ENCODE measurements around the gene DNAI4.

The DNAI4 gene

DNA sequence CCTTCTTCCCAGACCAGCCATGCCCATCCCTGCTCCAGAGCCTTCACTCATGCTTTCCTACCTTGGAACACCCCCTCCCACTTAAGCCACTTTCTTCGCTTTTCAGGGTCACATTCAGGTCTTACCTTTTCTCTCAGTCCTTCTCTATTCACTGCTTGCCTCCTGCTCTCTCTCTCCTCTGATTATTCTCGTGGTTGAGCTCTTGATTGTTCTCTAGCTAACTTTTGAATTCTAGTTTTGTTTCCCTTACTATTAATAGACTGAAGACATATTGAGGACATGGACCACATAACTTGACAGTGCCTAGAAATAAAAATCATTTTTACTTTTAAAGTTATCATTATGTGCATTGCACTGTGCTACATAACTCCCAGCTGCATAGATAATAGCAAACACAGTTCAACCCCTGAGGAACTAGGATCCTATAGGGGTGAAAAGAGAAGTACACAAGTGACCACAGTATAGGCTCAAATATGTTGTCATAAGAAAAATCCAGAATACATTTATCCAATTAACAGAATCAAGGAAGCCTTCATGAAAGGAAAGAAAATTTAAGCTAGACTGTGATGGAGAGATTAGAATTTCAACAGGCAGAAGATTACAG is 145.1 kb downstream of the DNAI4 start:
- no peak overlapping the region for H3K4me3 ChIP-seq (ENCODE audit: control insufficient read depth, low read depth, low read length)
- DNase-seq (ENCODE audit: low read depth) = no peak
- TF ChIP-seq, protein P1, sequence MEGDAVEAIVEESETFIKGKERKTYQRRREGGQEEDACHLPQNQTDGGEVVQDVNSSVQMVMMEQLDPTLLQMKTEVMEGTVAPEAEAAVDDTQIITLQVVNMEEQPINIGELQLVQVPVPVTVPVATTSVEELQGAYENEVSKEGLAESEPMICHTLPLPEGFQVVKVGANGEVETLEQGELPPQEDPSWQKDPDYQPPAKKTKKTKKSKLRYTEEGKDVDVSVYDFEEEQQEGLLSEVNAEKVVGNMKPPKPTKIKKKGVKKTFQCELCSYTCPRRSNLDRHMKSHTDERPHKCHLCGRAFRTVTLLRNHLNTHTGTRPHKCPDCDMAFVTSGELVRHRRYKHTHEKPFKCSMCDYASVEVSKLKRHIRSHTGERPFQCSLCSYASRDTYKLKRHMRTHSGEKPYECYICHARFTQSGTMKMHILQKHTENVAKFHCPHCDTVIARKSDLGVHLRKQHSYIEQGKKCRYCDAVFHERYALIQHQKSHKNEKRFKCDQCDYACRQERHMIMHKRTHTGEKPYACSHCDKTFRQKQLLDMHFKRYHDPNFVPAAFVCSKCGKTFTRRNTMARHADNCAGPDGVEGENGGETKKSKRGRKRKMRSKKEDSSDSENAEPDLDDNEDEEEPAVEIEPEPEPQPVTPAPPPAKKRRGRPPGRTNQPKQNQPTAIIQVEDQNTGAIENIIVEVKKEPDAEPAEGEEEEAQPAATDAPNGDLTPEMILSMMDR (conservative IDR thresholded peaks at IDR 0.05; ENCODE audit: control insufficient read depth, insufficient read depth, low read depth, low read length) = no peak

DNA sequence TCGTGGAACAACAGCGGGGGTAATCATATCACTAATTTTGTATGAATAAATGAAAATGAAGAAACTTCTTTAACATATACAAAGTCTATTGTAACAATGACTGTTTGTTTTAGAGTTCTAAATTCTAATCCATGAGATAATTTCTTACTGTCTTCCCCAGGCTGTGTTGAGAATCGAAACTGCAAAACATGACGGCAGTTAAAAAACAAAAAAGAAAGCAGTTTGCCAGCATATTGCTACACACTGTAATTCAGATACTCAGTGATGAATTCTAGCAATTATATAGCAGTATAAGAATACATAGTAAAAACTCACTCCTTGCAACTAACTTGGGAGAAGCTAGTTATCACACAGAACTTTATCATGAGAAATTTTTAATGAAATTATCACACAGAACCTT is 145.7 kb downstream of the DNAI4 start:
- TF ChIP-seq, protein P1 (conservative IDR thresholded peaks at IDR 0.05; ENCODE audit: control insufficient read depth, insufficient read depth, low read depth, low read length) = no peak
- peak overlapping the region; percentile 19 for H3K4me3 ChIP-seq (ENCODE audit: control insufficient read depth, low read depth, low read length)
- DNase-seq (ENCODE audit: low read depth) = peak; percentile 35

DNA sequence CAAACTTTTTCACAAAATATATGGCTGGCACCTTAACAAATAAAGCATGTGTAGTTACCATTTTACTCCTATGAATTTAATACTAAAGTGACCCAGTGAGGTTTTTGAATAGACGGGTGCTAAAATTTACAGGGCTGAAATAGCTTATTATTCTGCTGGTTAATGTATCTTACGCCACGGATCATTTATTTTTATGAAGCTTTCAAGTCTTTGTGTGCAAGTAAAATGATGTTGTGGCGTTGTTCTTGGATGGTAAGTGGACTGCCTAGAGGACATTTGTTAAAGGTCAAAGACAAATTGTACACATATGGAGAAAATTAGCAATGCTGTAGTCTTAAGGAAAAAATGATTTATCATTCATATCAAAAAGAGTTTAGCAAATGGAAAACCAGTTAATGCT is 146.4 kb downstream of the DNAI4 start:
- TF ChIP-seq, protein P1 (conservative IDR thresholded peaks at IDR 0.05; ENCODE audit: control insufficient read depth, insufficient read depth, low read depth, low read length) = no peak
- DNase-seq (ENCODE audit: low read depth) = no peak
- H3K4me3 ChIP-seq (ENCODE audit: control insufficient read depth, low read depth, low read length) = no peak overlapping the region

DNA sequence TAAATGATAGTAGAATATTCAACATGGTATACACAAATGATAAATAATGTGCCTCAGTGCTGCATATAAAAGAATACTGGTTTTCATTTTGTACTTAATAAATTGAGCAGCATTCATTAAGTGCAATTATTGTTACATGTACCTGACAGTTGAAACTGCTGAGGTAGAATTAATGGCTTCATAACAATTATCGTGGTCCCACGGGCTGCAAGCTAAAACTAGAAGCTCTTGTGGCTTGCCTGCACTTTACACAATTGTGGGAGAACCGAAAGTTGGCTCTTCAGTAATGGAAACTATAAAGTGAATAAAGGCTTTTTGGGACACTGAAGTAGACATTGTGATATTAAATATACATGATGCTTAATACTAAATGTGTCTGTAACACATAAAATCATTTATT is 146.8 kb downstream of the DNAI4 start:
- DNase-seq (ENCODE audit: low read depth) = no peak
- no peak overlapping the region for H3K4me3 ChIP-seq (ENCODE audit: control insufficient read depth, low read depth, low read length)
- TF ChIP-seq, protein P1 (conservative IDR thresholded peaks at IDR 0.05; ENCODE audit: control insufficient read depth, insufficient read depth, low read depth, low read length) = no peak

DNA sequence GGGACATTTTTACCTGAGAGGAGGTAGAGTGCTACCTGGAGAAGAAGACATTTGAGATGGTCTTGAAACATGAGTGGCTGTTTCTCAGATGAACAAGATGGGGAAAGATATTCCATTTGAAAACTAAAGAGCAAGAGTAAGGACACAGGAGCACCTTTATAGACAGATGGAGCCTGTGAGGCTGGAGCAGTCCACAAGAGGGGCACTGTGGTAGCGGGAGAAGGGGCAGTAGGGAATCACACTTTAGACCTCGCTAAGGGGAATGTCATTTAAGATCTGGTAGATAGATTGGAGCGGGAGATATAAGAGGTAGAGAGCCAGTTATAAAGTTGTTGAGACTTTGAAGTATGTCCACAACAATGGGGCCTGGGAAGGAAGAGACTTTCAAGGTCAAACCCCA is 149.0 kb downstream of the DNAI4 start:
- DNase-seq (ENCODE audit: low read depth) = no peak
- TF ChIP-seq, protein P1 (conservative IDR thresholded peaks at IDR 0.05; ENCODE audit: control insufficient read depth, insufficient read depth, low read depth, low read length) = no peak
- no peak overlapping the region for H3K4me3 ChIP-seq (ENCODE audit: control insufficient read depth, low read depth, low read length)

DNA sequence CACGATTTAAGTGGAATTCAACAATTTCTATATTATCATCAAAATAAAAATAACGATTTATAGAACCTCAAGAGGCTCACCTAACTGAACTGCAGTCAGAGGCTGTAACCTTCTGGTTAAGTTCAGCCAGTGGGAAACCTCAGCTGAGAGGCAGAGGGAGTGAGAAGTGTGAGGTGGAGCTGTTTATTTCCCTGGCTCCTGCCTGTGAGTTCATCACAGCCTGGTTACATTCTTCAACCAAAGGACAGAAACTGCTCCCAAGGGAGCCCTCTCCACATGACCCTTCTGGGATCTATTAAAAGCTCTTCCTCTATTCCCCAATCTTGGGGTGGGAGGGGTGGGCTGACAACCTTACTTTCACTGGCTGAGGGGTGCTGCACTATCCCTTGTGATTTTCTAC is 150.2 kb downstream of the DNAI4 start:
- TF ChIP-seq, protein P1 (conservative IDR thresholded peaks at IDR 0.05; ENCODE audit: control insufficient read depth, insufficient read depth, low read depth, low read length) = no peak
- H3K4me3 ChIP-seq (ENCODE audit: control insufficient read depth, low read depth, low read length) = no peak overlapping the region
- DNase-seq (ENCODE audit: low read depth) = no peak

DNA sequence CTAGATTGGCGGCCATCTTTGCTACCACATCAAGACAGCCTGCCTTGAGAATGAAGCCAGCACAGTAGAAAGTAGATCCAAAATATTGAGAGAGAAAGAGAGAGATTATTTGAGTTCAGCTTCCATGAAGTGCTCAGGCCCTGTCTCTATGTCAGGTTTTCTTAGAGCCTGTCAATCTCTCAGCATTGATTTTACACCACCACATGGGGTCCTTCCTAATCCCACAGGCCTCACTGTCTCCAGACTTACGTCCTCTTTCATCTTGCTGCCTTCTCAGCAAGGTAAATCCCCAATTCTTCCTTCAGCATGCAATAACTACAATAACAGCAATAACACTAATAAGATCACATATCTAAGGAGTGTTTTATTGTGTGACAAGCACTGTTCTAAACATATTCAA is 151.4 kb downstream of the DNAI4 start:
- TF ChIP-seq, protein P1 (conservative IDR thresholded peaks at IDR 0.05; ENCODE audit: control insufficient read depth, insufficient read depth, low read depth, low read length) = no peak
- no peak overlapping the region for H3K4me3 ChIP-seq (ENCODE audit: control insufficient read depth, low read depth, low read length)
- no peak for DNase-seq (ENCODE audit: low read depth)

Measured in fibroblast of mammary gland (primary cell).